Body of pancreas (tissue), 4 donors: Measurements from ENCODE around the gene NR1H3. TPM values are rescaled to one million over a fixed set of nuclear protein-coding genes. Genes with fewer than 3 reads are reported as not detected.

Source experiments
- ATAC-seq: fragments of 150-250 bp; one replicate; pipeline ENCODE4 v1.9.1; 2016
- DNase-seq, 4 donors: peaks; one replicate each; pipeline ENCODE4 v3.0.0-alpha.2; 2019
- H3K27ac ChIP-seq, 4 donors: fragments of 200-600 bp; sonication (generic); 1 replicate in 3 of 4; 2 replicates in 1 of 4; pipeline versions ENCODE4 v1.5.1 to v1.6.1; 2016 to 2019; ENCODE audit warnings: mild to moderate bottlenecking in 1 of 4, mixed read lengths in 1 of 4, moderate library complexity in 1 of 4
- H3K27me3 ChIP-seq, 2 donors: fragments of 200-600 bp; sonication (generic); one replicate each; pipeline ENCODE4 v1.6.0; 2016; ENCODE audit warnings: mild to moderate bottlenecking in 1 of 2
- H3K36me3 ChIP-seq, 2 donors: fragments of 200-600 bp; sonication (generic); replicated peaks in 1 of 2; 2 replicates each; pipeline ENCODE4 v1.5.1; 2016; ENCODE audit warnings: low read depth in 2 of 2; ENCODE audit not compliant: insufficient read depth in 1 of 2
- H3K4me1 ChIP-seq: fragments of 200-600 bp; sonication (generic); one replicate; pipeline ENCODE4 v1.6.0; 2016
- H3K4me3 ChIP-seq, 2 donors: fragments of 200-600 bp; sonication (generic); 1 replicate in 1 of 2; 2 replicates in 1 of 2; pipeline ENCODE4 v1.5.1; 2016 to 2019
- H3K9me3 ChIP-seq, 3 donors: fragments of 200-600 bp; sonication (generic); 1 replicate in 2 of 3; 2 replicates in 1 of 3; pipeline ENCODE4 v1.5.1; 2016
- POLR2A ChIP-seq, 3 donors: fragments of 450-650 bp; IDR thresholded peaks; one replicate each; pipeline ENCODE4 v1.6.1; 2016; ENCODE audit warnings: antibody characterized with exemption in 3 of 3, mild to moderate bottlenecking in 2 of 3
- WGBS, 2 donors: methylation state at CpG; one replicate each; pipeline ENCODE4 v1.1.5; 2017; 5-methylcytosine and 5-hydroxymethylcytosine counted together
- intact Hi-C: fragments of 100-400 bp; cut with DNase I; formaldehyde crosslinking; loops from one replicate; pipeline ENCODE4 v1.15.1; 2023
- total RNA-seq, 2 donors: library from RNA; depleted of rRNA; stranded (reverse); fragments of >200 nt; gene quantifications; one replicate each; pipeline ENCODE4 v1.1.0, GENCODE V29; 2016
- TF ChIP-seq, protein P1 (sequence below), 7 experiments: fragments of 450-650 bp in 4 of 7; fragments of 200-600 bp in 3 of 7; sonication (generic) in 3 of 7; IDR thresholded peaks; one replicate each; pipeline ENCODE4 v1.5.1; 2016 to 2019; ENCODE audit warnings: antibody characterized with exemption in 7 of 7

Gene NR1H3
- total RNA-seq, 2 donors from 2014 or later = 17.9 to 33.9 TPM

DNA sequence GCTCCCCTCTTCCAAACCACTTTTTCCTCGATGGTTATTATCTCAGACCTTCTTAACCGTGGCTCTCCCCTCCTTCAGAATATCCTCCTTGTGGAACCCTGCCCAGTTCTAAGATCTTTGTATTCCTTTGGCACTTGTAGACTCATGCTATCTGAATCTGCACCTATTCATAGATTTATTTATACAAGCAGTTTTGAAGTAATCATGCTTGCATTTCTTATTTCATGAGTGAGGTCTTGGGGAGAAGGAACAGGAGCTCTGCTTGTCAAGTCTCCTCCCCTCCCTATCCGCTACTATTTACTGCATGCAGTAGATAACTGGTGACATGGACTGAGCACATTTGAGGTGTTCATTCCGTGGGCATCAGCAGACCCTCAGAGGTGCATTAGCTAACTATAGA is 6.7 kb downstream of the NR1H3 start:
- ATAC-seq (no peak), DNase-seq (no peak)
- peaks cover 13% of the 10 kb centered on the region for H3K4me1 ChIP-seq
- intact Hi-C loops = loop anchor here (5.0 kb wide), 1 partner anchor 92 kb away; no protein-coding TSS in a partner anchor
- no peaks in the 10 kb centered on the region for H3K36me3 ChIP-seq
- H3K4me3 ChIP-seq = no peak overlapping the region
- no peaks in the 10 kb centered on the region for H3K9me3 ChIP-seq
- no peaks in the 10 kb centered on the region for H3K27me3 ChIP-seq
- 76 to 81% methylated on average over 4 of the region's 4 CpGs for WGBS, 2 donors
- no peak for TF ChIP-seq POLR2A (IDR thresholded peaks at IDR 0.05)
- TF ChIP-seq, protein P1, sequence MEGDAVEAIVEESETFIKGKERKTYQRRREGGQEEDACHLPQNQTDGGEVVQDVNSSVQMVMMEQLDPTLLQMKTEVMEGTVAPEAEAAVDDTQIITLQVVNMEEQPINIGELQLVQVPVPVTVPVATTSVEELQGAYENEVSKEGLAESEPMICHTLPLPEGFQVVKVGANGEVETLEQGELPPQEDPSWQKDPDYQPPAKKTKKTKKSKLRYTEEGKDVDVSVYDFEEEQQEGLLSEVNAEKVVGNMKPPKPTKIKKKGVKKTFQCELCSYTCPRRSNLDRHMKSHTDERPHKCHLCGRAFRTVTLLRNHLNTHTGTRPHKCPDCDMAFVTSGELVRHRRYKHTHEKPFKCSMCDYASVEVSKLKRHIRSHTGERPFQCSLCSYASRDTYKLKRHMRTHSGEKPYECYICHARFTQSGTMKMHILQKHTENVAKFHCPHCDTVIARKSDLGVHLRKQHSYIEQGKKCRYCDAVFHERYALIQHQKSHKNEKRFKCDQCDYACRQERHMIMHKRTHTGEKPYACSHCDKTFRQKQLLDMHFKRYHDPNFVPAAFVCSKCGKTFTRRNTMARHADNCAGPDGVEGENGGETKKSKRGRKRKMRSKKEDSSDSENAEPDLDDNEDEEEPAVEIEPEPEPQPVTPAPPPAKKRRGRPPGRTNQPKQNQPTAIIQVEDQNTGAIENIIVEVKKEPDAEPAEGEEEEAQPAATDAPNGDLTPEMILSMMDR (IDR thresholded peaks at IDR 0.05) = no peak
- H3K27ac ChIP-seq = no peak overlapping the region

DNA sequence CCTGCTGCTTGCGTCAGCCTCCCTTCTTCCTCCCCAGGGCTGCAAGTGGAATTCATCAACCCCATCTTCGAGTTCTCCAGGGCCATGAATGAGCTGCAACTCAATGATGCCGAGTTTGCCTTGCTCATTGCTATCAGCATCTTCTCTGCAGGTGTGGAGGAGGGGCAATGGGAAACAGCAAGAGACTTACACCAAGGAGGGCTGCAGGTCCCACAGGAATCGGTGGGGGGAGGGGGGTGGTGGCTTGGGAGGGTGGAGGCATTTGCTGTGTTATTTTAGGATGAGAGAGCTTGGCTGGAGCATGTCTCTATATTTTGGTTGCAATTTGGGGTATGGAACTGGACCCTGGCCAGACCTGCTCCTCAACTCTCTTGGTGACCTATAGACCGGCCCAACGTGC is 10.1 kb downstream of the NR1H3 start:
- H3K4me3 ChIP-seq = no peak overlapping the region
- H3K27ac ChIP-seq = peak overlapping the region in 3 of 4 donors; percentile 88 to 98 (median 93)
- WGBS, 2 donors = 68 to 72% methylated on average over 6 of the region's 6 CpGs
- no peak for ATAC-seq
- no peak for DNase-seq
- intact Hi-C loops = no loop called here
- peaks cover 35% of the 10 kb centered on the region for H3K4me1 ChIP-seq
- no peaks in the 10 kb centered on the region for H3K27me3 ChIP-seq
- TF ChIP-seq POLR2A (IDR thresholded peaks at IDR 0.05) = no peak
- TF ChIP-seq, protein P1 (IDR thresholded peaks at IDR 0.05) = no peak
- no peaks in the 10 kb centered on the region for H3K36me3 ChIP-seq
- H3K9me3 ChIP-seq = no peaks in the 10 kb centered on the region

DNA sequence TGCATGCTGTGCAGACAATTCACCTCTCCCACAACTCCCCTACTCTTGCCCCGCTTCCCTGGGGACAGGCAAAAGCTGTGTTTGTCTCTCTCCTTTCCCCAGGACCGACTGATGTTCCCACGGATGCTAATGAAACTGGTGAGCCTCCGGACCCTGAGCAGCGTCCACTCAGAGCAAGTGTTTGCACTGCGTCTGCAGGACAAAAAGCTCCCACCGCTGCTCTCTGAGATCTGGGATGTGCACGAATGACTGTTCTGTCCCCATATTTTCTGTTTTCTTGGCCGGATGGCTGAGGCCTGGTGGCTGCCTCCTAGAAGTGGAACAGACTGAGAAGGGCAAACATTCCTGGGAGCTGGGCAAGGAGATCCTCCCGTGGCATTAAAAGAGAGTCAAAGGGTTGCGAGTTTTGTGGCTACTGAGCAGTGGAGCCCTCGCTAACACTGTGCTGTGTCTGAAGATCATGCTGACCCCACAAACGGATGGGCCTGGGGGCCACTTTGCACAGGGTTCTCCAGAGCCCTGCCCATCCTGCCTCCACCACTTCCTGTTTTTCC is 10.7 kb downstream of the NR1H3 start:
- 52 to 63% methylated on average over 11 to 13 of the region's 13 CpGs for WGBS, 2 donors
- DNase-seq = no peak
- H3K27ac ChIP-seq = peak overlapping the region; percentile 88 to 98 (median 94)

DNA sequence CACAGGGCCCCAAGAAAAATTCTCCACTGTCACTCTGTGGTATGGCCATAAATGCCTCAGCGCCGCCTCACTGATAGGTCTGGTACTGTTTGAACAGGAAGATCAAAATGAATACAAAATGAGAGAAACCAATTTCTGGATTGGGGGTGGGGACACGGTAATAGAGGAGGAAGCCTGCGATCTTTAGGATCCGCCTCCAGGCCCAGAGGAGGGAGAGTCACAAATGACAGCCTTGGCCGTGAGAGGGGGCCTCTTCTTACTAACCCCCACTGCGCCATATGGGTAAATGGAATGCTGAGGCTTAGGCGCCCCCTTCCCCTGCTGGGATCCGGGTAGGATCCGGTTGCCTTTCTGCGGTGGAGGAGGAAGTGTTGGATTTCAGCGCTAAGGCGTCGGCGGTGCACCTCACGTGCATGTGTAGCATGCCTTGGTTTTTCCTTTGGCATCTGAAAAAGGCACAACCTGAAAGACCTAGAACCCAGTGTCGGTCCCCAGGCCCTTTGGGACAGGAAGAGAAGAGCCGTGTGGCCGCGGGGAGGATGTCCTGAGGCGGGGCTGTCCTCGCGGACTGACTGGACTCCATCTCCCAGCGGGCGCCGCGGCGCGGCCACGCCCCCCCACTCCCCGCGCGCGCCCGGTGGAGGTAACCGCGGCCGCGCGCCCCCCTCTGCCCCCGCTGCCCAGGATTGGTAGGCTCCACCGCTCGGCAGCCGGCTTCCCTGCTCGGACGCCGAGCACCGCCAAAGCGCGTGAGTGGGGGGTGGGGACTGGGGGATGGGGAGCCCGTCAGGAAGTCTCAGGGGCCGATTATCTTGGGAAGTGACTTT is 11.4 kb downstream of the NR1H3 start:
- DNase-seq (peak; percentile 90 to 94 (median 92)), ATAC-seq (peak; percentile 88)
- H3K9me3 ChIP-seq = no peaks in the 10 kb centered on the region
- peak overlapping the region; percentile 74 to 85 for H3K4me3 ChIP-seq
- intact Hi-C loops = no loop called here
- H3K4me1 ChIP-seq = peaks cover 35% of the 10 kb centered on the region
- 6 to 30% methylated on average over 11 to 43 of the region's 52 CpGs for WGBS, 2 donors
- H3K27ac ChIP-seq = peak overlapping the region; percentile 88 to 98 (median 94)
- TF ChIP-seq, protein P1 (IDR thresholded peaks at IDR 0.05) = peak in 3 of 7 experiments; percentile 23 to 32 (median 26)
- TF ChIP-seq POLR2A (IDR thresholded peaks at IDR 0.05) = peak in 1 of 3 donors; percentile 57
- no peaks in the 10 kb centered on the region for H3K27me3 ChIP-seq
- H3K36me3 ChIP-seq = peaks cover 0 to 2% of the 10 kb centered on the region in 2 donors

More for the DNA sequence above, 10.7 kb downstream of the NR1H3 start:
- ATAC-seq = no peak
- Histone ChIP-seq H3K36me3 (no peaks in the 10 kb centered on the region), H3K4me3 (no peak overlapping the region), H3K9me3 (no peaks in the 10 kb centered on the region), H3K27me3 (no peaks in the 10 kb centered on the region), H3K4me1 (peaks cover 35% of the 10 kb centered on the region)
- TF ChIP-seq POLR2A (IDR thresholded peaks at IDR 0.05) = no peak
- TF ChIP-seq, protein P1 (IDR thresholded peaks at IDR 0.05) = no peak
- intact Hi-C loops = no loop called here
